ENCODE data around the gene TEX44. TPM values are rescaled to one million over a fixed set of nuclear protein-coding genes. Genes with fewer than 3 reads are reported as not detected.
A peak's percentile ranks its signal among the peaks of the same experiment; 100 is the strongest.

TEX44 gene
- total RNA-seq, 1 experiment from 2014 or later = not detected

GRCh38 chr2:231613663-231614558 is 21.2 kb downstream of the TEX44 start (continued):
- TF ChIP-seq RAD21 (IDR thresholded peaks at IDR 0.05; ENCODE audit: low read depth) (no peak), EZH2 (IDR thresholded peaks at IDR 0.05) (no peak), CBX3 (IDR thresholded peaks at IDR 0.05; ENCODE audit: low read depth) (no peak), FOSL1 (IDR thresholded peaks at IDR 0.05; ENCODE audit: low read depth) (no peak), YY1 (IDR thresholded peaks at IDR 0.05; ENCODE audit: extremely low read depth, insufficient replicate concordance, low read depth, low read length) (peak; percentile 18)

- no peaks in the 10 kb centered on the region for H3K9me3 ChIP-seq (ENCODE audit: control insufficient read depth in 1 of 2, insufficient read depth in 1 of 2, low read depth in 1 of 2, low read length in 2 of 2)
- DNase-seq (ENCODE audit: low read depth, low spot score) (no peak), ATAC-seq (no peak)
- ChIA-PET RAD21 (ENCODE audit: low non-redundant PET in 1 of 2, low total read pairs in 2 of 2, uncharacterized antibody in 2 of 2, unreplicated experiment in 2 of 2) (interaction anchor here in 1 of 2 experiments (1.2 kb wide), 1 partner anchor 60 kb away, joined by 3 read pairs; no protein-coding TSS in a partner anchor), POLR2A (interaction anchor here (1.2 to 7.0 kb wide), 8 partner anchors 27 to 287 kb away, joined by 3 to 97 read pairs (median 8); no protein-coding TSS in a partner anchor), CTCF (interaction anchor here (1.6 to 6.1 kb wide), 5 partner anchors 10 to 100 kb away, joined by 4 to 162 read pairs (median 9); no protein-coding TSS in a partner anchor)
- H3K27me3 ChIP-seq (ENCODE audit: insufficient read depth, low read length) = no peaks in the 10 kb centered on the region
- H3K36me3 ChIP-seq (ENCODE audit: control insufficient read depth in 1 of 2, insufficient read depth in 2 of 2, low read length in 2 of 2) = no peaks in the 10 kb centered on the region
- H3K9me2 ChIP-seq (ENCODE audit: insufficient read depth) = no peaks in the 10 kb centered on the region
- peaks cover 67 to 83% of the 10 kb centered on the region in 2 experiments for H3K4me1 ChIP-seq (ENCODE audit: control insufficient read depth in 1 of 2, insufficient read depth in 2 of 2, low read length in 2 of 2)
- peak overlapping the region; percentile 83 for H3K4me2 ChIP-seq (ENCODE audit: low read length)
- intact Hi-C loops (cut with micrococcal nuclease) = loop anchor here (5.0 kb wide), 1 partner anchor 173 kb away; the partner anchor contains the start of gene COPS7B
- no TSS peak for BruUV-seq (replicated peaks)
- TF ChIP-seq POLR2AphosphoS5 (IDR thresholded peaks at IDR 0.05; ENCODE audit: low read depth, low read length) (no peak), EZH2 (IDR thresholded peaks at IDR 0.05) (no peak), SIN3A (IDR thresholded peaks at IDR 0.05; ENCODE audit: low read depth) (no peak), YY1 (IDR thresholded peaks at IDR 0.05; ENCODE audit: extremely low read depth, insufficient replicate concordance, low read depth, low read length) (no peak), POLR2A (IDR thresholded peaks at IDR 0.05; ENCODE audit: borderline replicate concordance, extremely low read depth, insufficient read depth, insufficient read length) (no peak), ZNF274 (IDR thresholded peaks at IDR 0.05; ENCODE audit: low read depth, low read length) (no peak), CTCF (IDR thresholded peaks at IDR 0.05 in 2 of 3, conservative IDR thresholded peaks at IDR 0.05 in 1 of 3; ENCODE audit: borderline replicate concordance in 1 of 3, insufficient read depth in 1 of 3, low read depth in 2 of 3, low read length in 2 of 3) (no peak), CBX3 (IDR thresholded peaks at IDR 0.05; ENCODE audit: low read depth) (no peak), FOSL1 (IDR thresholded peaks at IDR 0.05; ENCODE audit: low read depth) (no peak), EGR1 (IDR thresholded peaks at IDR 0.05; ENCODE audit: low read depth) (no peak)
- no peaks in the 10 kb centered on the region for H4K20me1 ChIP-seq (ENCODE audit: insufficient read depth)
- peak overlapping the region; percentile 84 for H3K9ac ChIP-seq (ENCODE audit: low read length)
- H3K27ac ChIP-seq (ENCODE audit: low read depth, low read length) = peak overlapping the region; percentile 99
- H3K4me3 ChIP-seq (replicated peaks in 1 of 2; ENCODE audit: low read depth in 1 of 2, low read length in 2 of 2) = peak overlapping the region in 1 of 2 experiments; percentile 44; a peak in 2 of 4 replicates
- H2AFZ ChIP-seq (ENCODE audit: low read depth, low read length, poor library complexity, severe bottlenecking) = no peak overlapping the region
- H3K79me2 ChIP-seq (ENCODE audit: insufficient read depth, low read length) = no peaks in the 10 kb centered on the region
Measured at GRCh38 chr2:231614559-231615057, 21.9 kb downstream of the TEX44 start.
